GM23338 (cell line): ENCODE measurements around the gene MYO15B. TPM values are rescaled to one million over a fixed set of nuclear protein-coding genes. Genes with fewer than 3 reads are reported as not detected.

Source experiments
- ATAC-seq: fragments of 200-7000 bp; cut with Tn5 transposase; 3 replicates; pipeline ENCODE4 v1.9.1; 2020
- DNase-seq: peaks from one replicate; pipeline ENCODE4 v3.0.0-alpha.2; 2015; ENCODE audit warnings: low spot score
- H2AFZ ChIP-seq: fragments of 200-600 bp; sonication (generic); 2 replicates; pipeline ENCODE4 v1.8.0; 2016; ENCODE audit warnings: antibody characterized with exemption, mild to moderate bottlenecking, moderate library complexity
- H3F3A ChIP-seq: fragments of 200-600 bp; sonication (generic); replicated peaks from 2 replicates; pipeline ENCODE4 v1.8.0; 2017; ENCODE audit warnings: antibody characterized with exemption, mixed run types, low read depth
- H3K27ac ChIP-seq: fragments of 200-600 bp; sonication (generic); 2 replicates; pipeline ENCODE4 v1.6.1; 2016; ENCODE audit warnings: low read depth
- H3K27me3 ChIP-seq: fragments of 200-600 bp; sonication (generic); 2 replicates; pipeline ENCODE4 v1.8.0; 2016; ENCODE audit warnings: mild to moderate bottlenecking, mixed run types, moderate library complexity; ENCODE audit not compliant: insufficient read depth
- H3K36me3 ChIP-seq: fragments of 200-600 bp; sonication (generic); 2 replicates; pipeline ENCODE4 v1.8.0; 2016; ENCODE audit warnings: mild to moderate bottlenecking; ENCODE audit not compliant: insufficient read depth
- H3K4me1 ChIP-seq: fragments of 200-600 bp; sonication (generic); 2 replicates; pipeline ENCODE4 v1.8.0; 2016; ENCODE audit warnings: mild to moderate bottlenecking, moderate library complexity; ENCODE audit not compliant: insufficient read depth
- H3K4me2 ChIP-seq: fragments of 200-600 bp; sonication (generic); 2 replicates; pipeline ENCODE4 v1.7.1; 2017; ENCODE audit warnings: mixed run types
- H3K4me3 ChIP-seq: fragments of 200-600 bp; sonication (generic); 2 replicates; pipeline ENCODE4 v1.6.1; 2016; ENCODE audit warnings: mixed run types
- H3K79me2 ChIP-seq: fragments of 200-600 bp; sonication (generic); replicated peaks from 2 replicates; pipeline ENCODE4 v1.8.0; 2017; ENCODE audit warnings: mild to moderate bottlenecking; ENCODE audit not compliant: insufficient read depth
- H3K9me2 ChIP-seq: fragments of 200-600 bp; sonication (generic); 2 replicates; pipeline ENCODE4 v1.8.0; 2017; ENCODE audit not compliant: insufficient read depth
- H4K20me1 ChIP-seq: fragments of 200-600 bp; sonication (generic); replicated peaks from 2 replicates; pipeline ENCODE4 v1.8.0; 2017; ENCODE audit warnings: mild to moderate bottlenecking; ENCODE audit not compliant: insufficient read depth
- H3K27ac Mint-ChIP-seq: 2 replicates; pipeline ENCODE4 v1.8.0; 2020; ENCODE audit warnings: inconsistent platforms, mild to moderate bottlenecking, moderate library complexity, mixed read lengths
- H3K27me3 Mint-ChIP-seq: 3 replicates; pipeline ENCODE4 v1.8.0; 2022; ENCODE audit warnings: low read depth, mild to moderate bottlenecking, moderate library complexity, mixed read lengths, inconsistent platforms; ENCODE audit not compliant: insufficient read depth, poor library complexity
- H3K36me3 Mint-ChIP-seq: 3 replicates; pipeline ENCODE4 v1.8.0; 2021; ENCODE audit warnings: low read depth, mild to moderate bottlenecking, inconsistent platforms, moderate library complexity, mixed read lengths
- H3K4me1 Mint-ChIP-seq: 3 replicates; pipeline ENCODE4 v1.8.0; 2020; ENCODE audit warnings: mild to moderate bottlenecking, inconsistent platforms, mixed read lengths
- H3K4me3 Mint-ChIP-seq: 3 replicates; pipeline ENCODE4 v1.8.0; 2021; ENCODE audit warnings: moderate library complexity, mild to moderate bottlenecking, inconsistent platforms, mixed read lengths
- H3K9me3 Mint-ChIP-seq: 3 replicates; pipeline ENCODE4 v1.8.0; 2020; ENCODE audit warnings: moderate library complexity, mild to moderate bottlenecking, inconsistent platforms, mixed read lengths
- CTCF ChIP-seq, 2 experiments: fragments of 200-600 bp in 1 of 2; sonication (generic) in 1 of 2; conservative IDR thresholded peaks; 2 replicates each; pipeline versions ENCODE4 v1.5.1 to v1.6.1; 2016 to 2017; ENCODE audit warnings: antibody characterized with exemption in 2 of 2, low read depth in 2 of 2, mild to moderate bottlenecking in 2 of 2, moderate library complexity in 1 of 2
- ETS1 ChIP-seq: IDR thresholded peaks from 2 replicates; pipeline ENCODE4 v1.6.1; 2016; ENCODE audit warnings: antibody characterized with exemption
- EZH2phosphoT487 ChIP-seq: fragments of 200-600 bp; sonication (generic); IDR thresholded peaks from one replicate; pipeline ENCODE4 v1.8.1; 2018; ENCODE audit warnings: antibody characterized with exemption; ENCODE audit not compliant: unreplicated experiment
- POLR2AphosphoS5 ChIP-seq: IDR thresholded peaks from 2 replicates; pipeline ENCODE4 v1.6.1; 2016; ENCODE audit warnings: antibody characterized with exemption, low read depth
- STAT1 ChIP-seq: IDR thresholded peaks from one replicate; pipeline ENCODE4 v1.6.1; 2016; ENCODE audit warnings: antibody characterized with exemption; ENCODE audit not compliant: unreplicated experiment
- ZNF114 ChIP-seq: fragments of 250-450 bp; sonication (Bioruptor Pico); IDR thresholded peaks from 2 replicates; pipeline ENCODE4 v1.5.0; 2020; ENCODE audit warnings: mild to moderate bottlenecking, moderate library complexity
- ZNF331 ChIP-seq: fragments of 250-450 bp; sonication (Bioruptor Pico); IDR thresholded peaks from 2 replicates; pipeline ENCODE4 v1.5.0; 2020; ENCODE audit warnings: low read depth, mild to moderate bottlenecking, moderate library complexity
- ZNF462 ChIP-seq: fragments of 250-450 bp; sonication (Bioruptor Pico); IDR thresholded peaks from 2 replicates; pipeline ENCODE4 v1.5.0; 2020; ENCODE audit warnings: mild to moderate bottlenecking, moderate library complexity
- polyA plus RNA-seq: library from polyadenylated mRNA; unstranded; fragments of >200 nt; fragmentation: Nextera tagmentation; extraction: Ambion mirVana; gene quantifications from 2 replicates; pipeline ENCODE4 v1.2.1, GENCODE V29; 2016
- total RNA-seq: library from RNA; depleted of rRNA; stranded (reverse); fragments of >200 nt; shearing (Covaris generic); gene quantifications from 2 replicates; pipeline ENCODE4 v1.2.3, GENCODE V29; 2014

MYO15B gene
- total and polyA plus RNA-seq, 2 experiments from 2014 or later, result 6.6 to 12.4 TPM

GRCh38 chr17:75634376-75634740 lies 46.8 kb downstream of the MYO15B start (continued):
- TF ChIP-seq ZNF462 (CRISPR knock-in tag) (no peak), STAT1 (no peak), ETS1 (no peak)

- no peaks in the 10 kb centered on the region for H3K79me2 ChIP-seq
- no peaks in the 10 kb centered on the region for H3F3A ChIP-seq
- DNase-seq, result no peak
- Mint-ChIP-seq H3K27me3 (peaks cover 19% of the 10 kb centered on the region), H3K27ac (no peak overlapping the region), H3K36me3 (peaks cover 5% of the 10 kb centered on the region; the same call in 1 of the 3 replicates), H3K4me1 (peaks cover 22% of the 10 kb centered on the region), H3K9me3 (no peaks in the 10 kb centered on the region), H3K4me3 (no peak overlapping the region)
- no peaks in the 10 kb centered on the region for H3K9me2 ChIP-seq
- H4K20me1 ChIP-seq, result no peaks in the 10 kb centered on the region; the same call in 1 of the 2 replicates
- TF ChIP-seq ZNF114, result no peak
- TF ChIP-seq ZNF331, result no peak
- TF ChIP-seq POLR2AphosphoS5, result no peak
- TF ChIP-seq STAT1, result no peak
- no peak for TF ChIP-seq EZH2phosphoT487
- no peak for TF ChIP-seq CTCF (conservative IDR thresholded peaks at IDR 0.05; ENCODE audit: low read depth in 2 of 2)
- H3K4me3 ChIP-seq, result no peak overlapping the region
- H3K27me3 ChIP-seq, result no peaks in the 10 kb centered on the region
- H3K27ac ChIP-seq, result no peak overlapping the region
- no peak overlapping the region for H2AFZ ChIP-seq
- no peak overlapping the region for H3K4me2 ChIP-seq
- no peak for ATAC-seq
- no peaks in the 10 kb centered on the region for H3K36me3 ChIP-seq
- peaks cover 9% of the 10 kb centered on the region for H3K4me1 ChIP-seq
Observed at GRCh38 chr17:75634754-75635609, 47.4 kb downstream of the MYO15B start.
